A549 (cell line): Measurements from ENCODE around the gene PIM3.

Source experiments
- BHLHE40 ChIP-seq: IDR thresholded peaks from 2 replicates; pipeline ENCODE4 v1.6.1; 2012; ENCODE audit warnings: low read depth, low read length, inconsistent platforms
- CHD2 ChIP-seq: fragments of 150-350 bp; IDR thresholded peaks from 2 replicates; pipeline ENCODE4 v1.6.1; 2014; ENCODE audit warnings: low read length; ENCODE audit not compliant: partially characterized antibody
- CTCF ChIP-seq: fragments of >200 bp; sonication (Bioruptor Twin); formaldehyde crosslinking; IDR thresholded peaks from 3 replicates; pipeline ENCODE4 v1.5.1; 2016
- MAX ChIP-seq: IDR thresholded peaks from 2 replicates; pipeline ENCODE4 v1.6.1; 2012
- MAZ ChIP-seq: fragments of 150-350 bp; IDR thresholded peaks from 2 replicates; pipeline ENCODE4 v1.6.1; 2014; ENCODE audit warnings: antibody characterized with exemption, low read depth, low read length, borderline replicate concordance
- MYC ChIP-seq: IDR thresholded peaks from 2 replicates; pipeline ENCODE4 v1.6.1; 2012; ENCODE audit warnings: mild to moderate bottlenecking, inconsistent platforms, low read length, improper control_type of control experiment, borderline replicate concordance
- POLR2A ChIP-seq: IDR thresholded peaks from 2 replicates; pipeline ENCODE4 v1.6.1; 2012; ENCODE audit warnings: mild to moderate bottlenecking, low read length

- no peak for TF ChIP-seq MYC
- TF ChIP-seq MAX = no peak
- no peak for TF ChIP-seq MAZ
- TF ChIP-seq POLR2A = no peak
- TF ChIP-seq CTCF = no peak
- TF ChIP-seq CHD2 = no peak
- TF ChIP-seq BHLHE40 = no peak
These were observed 32.9 kb upstream of the PIM3 start for GRCh38 chr22:49927483-49928184.
